Measurements from ENCODE around the gene ST8SIA4.

The ST8SIA4 gene

GRCh38 chr5:100867039-100867562 is 36.0 kb downstream of the ST8SIA4 start:
- no peak for DNase-seq (ENCODE audit: low spot score)

GRCh38 chr5:100864931-100865330 is 38.2 kb downstream of the ST8SIA4 start:
- DNase-seq (ENCODE audit: low spot score): no peak

DNA sequence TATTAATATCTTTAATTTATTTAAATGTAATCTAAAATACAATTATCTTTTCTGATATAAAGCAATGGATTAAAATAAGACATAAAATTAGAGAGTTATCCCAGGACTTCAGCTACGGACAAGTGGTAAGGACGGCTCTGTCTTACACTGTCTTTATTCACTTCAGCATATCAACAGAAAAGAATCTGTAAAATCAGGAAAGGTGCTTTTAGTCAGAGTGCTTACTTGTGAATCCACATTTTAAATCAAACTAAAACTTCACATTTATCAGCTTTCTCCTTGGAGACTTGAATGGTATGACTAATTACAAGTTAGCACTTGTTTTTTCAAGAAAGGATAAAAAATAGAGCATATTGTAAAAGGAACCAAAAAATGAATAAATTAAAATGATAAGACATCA is 39.3 kb downstream of the ST8SIA4 start:
- no peak for DNase-seq (ENCODE audit: low spot score)

DNA sequence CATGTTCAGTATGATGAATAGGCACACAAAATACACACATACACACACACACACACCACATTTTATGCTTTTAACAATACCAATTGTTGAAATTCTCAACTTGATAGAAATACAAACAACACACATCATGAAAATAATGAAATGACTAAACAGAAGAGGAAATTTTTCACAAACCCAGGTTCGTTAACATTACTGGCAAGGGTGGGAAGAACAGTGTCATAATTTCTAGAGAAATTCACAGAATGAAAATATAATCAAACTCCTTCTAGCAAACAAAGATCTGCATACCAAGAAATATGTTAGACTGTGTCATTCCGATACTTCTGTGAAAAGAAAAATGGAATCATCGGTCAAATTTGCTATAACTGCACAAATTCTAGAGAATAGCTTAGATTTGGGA is 41.9 kb downstream of the ST8SIA4 start:
- no peak for DNase-seq (ENCODE audit: low spot score)

DNA sequence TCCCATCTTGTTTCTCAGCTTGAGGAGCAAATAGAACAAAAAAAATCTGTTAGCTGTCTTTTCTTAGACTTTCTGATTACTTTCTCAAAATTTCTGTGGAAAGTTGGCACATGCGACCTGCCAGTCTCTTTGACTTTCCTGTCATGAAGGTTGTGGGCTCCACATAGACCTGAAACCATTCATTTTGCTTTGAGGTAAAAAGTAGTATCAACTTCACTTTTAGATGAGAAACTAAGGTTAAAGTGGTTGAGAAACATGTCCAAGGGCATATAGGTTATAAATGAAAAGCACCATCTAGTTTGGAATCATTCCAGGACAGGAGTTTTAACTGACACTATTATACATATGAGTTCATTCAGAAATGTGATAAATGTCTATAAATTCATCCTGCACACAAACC is 42.7 kb downstream of the ST8SIA4 start:
- DNase-seq (ENCODE audit: low spot score): no peak

DNA sequence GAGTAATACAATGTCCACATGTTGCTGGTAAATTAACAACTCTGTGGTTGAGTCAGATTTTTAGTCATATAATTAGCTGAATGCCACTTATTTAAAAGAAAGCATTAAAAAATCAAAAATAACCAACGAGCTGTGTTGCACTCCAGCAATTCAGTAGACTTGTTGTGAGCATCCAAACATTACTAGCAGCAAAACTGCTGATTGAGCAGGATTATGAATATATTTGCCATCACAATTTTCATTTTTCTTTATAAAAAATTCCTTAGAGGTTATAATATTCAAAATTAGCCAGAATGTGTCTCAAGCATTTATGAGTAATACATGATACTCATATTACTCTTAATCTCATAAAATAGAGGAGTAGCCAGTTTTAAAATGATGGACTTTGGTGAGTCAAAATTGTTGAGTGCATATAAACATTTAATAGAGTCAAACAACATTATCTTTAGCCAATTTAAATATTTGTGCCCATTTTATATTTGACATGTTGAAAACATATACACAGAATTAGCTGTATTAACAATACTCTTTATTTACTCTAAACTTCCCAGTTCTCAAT is 44.0 kb downstream of the ST8SIA4 start:
- no peak for DNase-seq (ENCODE audit: low spot score)

DNA sequence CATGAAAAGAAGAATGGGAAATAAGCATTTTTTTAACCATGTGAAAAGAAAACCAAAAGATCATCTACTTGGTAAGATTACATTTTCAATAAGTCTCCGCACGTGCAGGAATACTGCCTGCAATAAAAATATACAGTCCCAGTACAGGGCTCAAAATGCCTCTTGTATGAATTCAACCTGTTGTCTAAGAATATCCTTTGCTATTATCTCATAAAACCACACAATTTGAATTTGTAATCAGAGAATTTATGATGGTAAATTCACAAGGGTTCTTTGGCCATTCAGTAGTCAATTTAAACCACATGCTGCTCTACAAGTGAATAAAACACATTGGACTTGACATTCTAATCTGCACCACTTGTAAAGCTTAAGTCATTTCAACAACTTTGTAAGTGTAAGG is 46.6 kb downstream of the ST8SIA4 start:
- DNase-seq (ENCODE audit: low spot score): no peak

DNA sequence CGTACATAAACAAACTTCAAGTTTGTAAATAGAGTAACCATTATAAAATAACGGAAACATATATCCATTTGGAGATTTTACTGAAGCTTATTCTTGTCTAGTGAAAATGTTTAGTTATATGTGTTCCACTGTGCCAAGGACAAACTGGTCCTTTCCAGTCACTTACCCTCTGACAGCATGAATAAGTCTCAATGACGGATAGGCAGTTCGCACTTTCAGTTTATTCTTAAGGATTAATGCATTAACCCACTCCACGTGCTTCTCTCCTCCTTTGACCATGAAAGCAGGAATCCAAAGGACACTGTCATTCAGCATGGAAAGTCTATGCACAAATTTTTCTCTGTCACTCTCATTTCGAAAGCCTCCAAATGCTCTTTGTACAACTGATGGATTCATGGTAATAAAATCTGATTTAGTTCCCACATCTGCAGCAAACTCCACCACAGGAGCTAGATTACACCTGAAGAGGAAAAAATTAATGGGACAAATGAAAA is 47.1 kb downstream of the ST8SIA4 start:
- DNase-seq (ENCODE audit: low spot score): no peak

GRCh38 chr5:100855295-100855694 is 47.8 kb downstream of the ST8SIA4 start:
- no peak for DNase-seq (ENCODE audit: low spot score)

- DNase-seq (ENCODE audit: low spot score): no peak
Observed at GRCh38 chr5:100854591-100854990, 48.5 kb downstream of the ST8SIA4 start.

- no peak for DNase-seq (ENCODE audit: low spot score)
Observed at GRCh38 chr5:100853582-100853981, 49.5 kb downstream of the ST8SIA4 start.

GRCh38 chr5:100852988-100853449 is 50.1 kb downstream of the ST8SIA4 start:
- DNase-seq (ENCODE audit: low spot score): no peak

GRCh38 chr5:100852051-100852450 is 51.0 kb downstream of the ST8SIA4 start:
- DNase-seq (ENCODE audit: low spot score): no peak

DNA sequence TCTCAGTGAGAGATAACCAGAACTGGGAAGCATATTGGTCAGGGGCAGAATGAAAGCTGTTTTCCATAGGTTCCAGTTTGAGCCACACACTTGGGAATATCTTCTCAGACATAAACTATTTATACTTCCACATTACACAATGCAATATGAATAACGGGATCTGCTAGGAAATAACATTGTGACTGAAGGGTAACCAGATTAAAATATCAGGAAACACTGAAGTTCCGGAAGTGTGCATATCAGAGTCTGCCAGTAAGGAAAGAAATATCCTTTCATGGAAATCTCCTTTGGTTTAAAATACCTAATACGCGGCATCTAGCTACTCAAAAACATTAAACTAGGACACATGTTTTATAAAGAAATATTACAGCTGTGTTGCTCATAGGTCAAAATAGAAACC is 56.3 kb downstream of the ST8SIA4 start:
- DNase-seq (ENCODE audit: low spot score): no peak

GRCh38 chr5:100842080-100842479 is 61.0 kb downstream of the ST8SIA4 start:
- DNase-seq (ENCODE audit: low spot score): no peak

- DNase-seq (ENCODE audit: low spot score): no peak
Observed at GRCh38 chr5:100841358-100842076, 61.6 kb downstream of the ST8SIA4 start.

DNA sequence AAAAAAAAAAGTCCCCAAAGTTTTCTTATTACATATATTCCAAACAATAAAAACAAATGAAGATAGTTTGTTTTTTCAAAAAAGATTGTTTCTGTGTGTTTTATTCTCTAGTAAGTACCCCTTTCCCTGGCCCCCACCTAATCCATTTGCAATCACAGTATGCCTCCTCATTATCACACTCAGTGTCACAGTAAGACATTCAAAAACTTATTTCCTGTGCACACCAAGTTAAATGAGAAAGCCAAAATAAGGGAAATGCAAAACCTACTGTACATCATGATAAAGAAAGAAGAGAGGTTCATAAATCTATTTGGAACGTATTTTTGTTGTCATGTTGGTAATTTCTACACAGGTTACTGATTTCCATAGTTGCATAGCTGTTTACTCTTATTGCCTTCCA is 62.3 kb downstream of the ST8SIA4 start:
- DNase-seq (ENCODE audit: low spot score): no peak

GRCh38 chr5:100840370-100840769 is 62.7 kb downstream of the ST8SIA4 start:
- no peak for DNase-seq (ENCODE audit: low spot score)

DNA sequence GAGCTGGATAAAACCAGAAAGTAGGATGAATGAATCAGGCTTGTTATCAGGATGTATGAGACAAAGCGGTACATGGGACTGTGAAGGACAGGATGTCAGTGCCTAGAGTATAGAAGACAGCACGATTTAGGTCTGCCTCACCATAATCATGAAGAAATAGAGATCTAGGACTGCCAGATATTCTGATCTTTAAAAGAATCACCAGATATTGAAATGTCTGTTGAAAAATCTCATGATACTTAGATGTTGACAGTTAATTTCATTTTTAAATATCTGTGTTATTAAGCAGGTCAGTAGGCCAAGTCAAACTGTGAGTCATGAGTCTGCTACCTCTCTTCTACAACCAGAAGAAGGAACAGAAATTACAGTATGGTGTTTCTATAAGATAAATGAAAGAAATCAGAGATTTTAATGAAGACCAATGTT is 65.0 kb downstream of the ST8SIA4 start:
- no peak for DNase-seq (ENCODE audit: low spot score)

DNA sequence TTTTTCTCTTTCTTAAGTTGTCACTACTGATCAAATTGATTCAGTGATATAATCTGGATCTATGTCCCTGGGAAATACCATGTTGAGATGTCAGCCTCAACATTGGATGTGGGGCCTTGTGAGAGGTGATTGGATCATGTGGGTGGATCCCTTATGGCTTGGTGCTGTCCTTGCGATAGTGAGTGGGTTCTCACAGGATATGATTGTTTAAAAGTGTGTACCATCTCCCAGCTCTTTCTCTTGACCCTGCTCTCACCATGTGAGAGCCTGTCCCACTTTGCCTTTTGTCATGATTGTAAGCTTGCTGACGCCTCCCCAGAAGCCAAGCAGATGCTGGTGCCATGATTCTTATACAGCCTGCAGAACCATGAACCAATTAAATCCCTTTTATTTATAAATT is 68.6 kb downstream of the ST8SIA4 start:
- no peak for DNase-seq (ENCODE audit: low spot score)

GRCh38 chr5:100832252-100833230 is 70.5 kb downstream of the ST8SIA4 start:
- no peak for DNase-seq (ENCODE audit: low spot score)

- DNase-seq (ENCODE audit: low spot score): peak; percentile 24
Observed at GRCh38 chr5:100828898-100829356, 74.2 kb downstream of the ST8SIA4 start.
